Iris pigment epithelial cell (primary cell): Measurements from ENCODE around the gene SPATA3.
"Not testable (repeated sequence)": the region's sequence is repeated elsewhere in the genome, so short reads cannot be mapped to it uniquely, and the experiment has no call there.

ENCODE experiments used
- DNase-seq: peaks from one replicate; pipeline ENCODE4 v3.0.0-alpha.2; 2011; ENCODE audit warnings: low read depth

SPATA3 gene

DNA sequence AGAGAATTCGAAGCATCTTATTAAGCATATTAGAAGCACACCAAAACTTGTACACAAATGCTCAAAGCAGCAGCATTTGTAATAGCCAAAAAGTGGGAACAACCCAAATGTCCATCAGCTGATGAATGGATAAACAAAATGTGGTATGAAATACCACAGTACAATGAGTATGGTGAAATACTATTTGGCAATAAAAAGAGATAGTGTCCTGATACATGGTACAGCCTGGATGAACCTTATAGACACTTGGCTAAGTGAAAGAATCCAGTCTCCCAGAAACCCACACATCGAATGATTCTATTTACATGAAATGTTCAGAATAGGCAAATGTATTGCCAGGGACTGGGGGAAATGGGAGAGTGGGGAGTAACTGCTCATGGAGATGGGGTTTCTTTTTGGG lies 3.0 kb downstream of the SPATA3 start:
- peak; percentile 26 for DNase-seq

DNA sequence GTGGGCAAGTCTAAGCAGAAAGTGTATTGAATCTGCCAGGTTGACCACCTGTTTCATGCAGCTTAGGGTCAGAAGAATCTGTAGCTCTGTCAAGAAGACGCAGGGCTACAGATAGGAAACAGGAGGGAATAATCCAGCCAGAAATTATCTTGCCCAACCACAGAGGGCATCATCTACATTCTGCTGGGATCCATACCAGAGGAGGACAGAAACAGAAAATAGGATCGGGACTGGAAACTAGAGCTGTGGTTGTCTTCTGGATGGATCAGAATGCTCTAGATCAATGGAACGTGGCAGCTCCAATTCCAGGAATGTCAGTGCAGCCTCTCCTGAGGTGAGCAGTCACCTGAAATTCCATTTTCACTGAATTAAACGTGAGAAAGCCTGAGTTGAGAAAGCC lies 3.6 kb downstream of the SPATA3 start:
- no peak for DNase-seq

DNA sequence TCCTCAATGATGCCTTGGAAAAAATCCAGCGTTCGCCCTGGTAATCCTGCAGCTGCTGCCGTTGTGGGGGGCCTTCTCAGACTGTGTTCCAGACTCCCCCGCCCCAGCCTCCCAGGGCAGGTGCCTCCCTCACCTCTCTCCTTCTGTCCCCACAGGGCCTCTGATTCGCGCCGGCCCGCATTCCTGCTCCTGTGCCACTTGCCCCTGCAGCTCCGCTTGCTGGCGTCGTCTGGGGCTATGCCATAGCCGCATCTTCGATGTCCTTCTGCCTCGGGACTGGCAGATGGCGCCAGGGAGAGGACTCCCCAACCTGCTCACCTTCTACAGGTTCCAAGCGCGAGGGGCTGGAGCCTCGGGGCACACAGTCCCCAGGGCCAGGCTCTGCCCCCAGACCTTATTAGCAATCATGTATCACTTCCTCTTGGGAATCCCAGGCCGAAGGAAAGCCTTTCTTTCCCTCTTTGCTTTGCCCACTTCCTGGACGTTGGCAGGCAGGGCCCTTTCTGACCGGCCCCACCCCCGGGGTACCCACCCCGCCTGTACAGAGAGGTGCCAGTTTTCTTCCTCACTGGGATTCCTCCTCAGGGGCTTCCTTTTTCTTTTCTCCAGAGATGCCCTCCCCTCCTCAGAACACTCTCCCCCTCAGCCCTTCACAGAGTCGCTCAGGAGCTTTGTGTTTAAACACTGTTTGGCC lies 4.4 kb downstream of the SPATA3 start:
- DNase-seq = no peak

DNA sequence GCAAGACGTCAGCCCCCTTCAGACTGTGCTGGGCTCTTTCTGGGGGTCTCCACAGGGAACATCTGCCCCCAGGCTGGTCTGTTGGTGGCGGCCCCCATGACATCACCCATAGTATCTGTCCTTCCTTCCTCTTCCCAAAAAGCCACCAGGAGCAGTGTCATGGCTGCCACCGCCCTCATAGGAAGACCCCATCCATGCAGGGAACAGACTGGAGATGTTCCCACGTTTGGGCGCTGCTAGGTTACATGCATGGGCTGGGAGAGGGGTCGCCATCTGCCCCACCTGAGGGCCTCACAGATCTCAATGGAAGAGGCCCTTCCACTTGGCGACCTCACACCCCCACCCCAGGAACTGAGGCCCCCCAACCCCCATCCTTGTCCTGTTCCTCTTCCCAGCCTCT lies 5.1 kb downstream of the SPATA3 start:
- no peak for DNase-seq

DNA sequence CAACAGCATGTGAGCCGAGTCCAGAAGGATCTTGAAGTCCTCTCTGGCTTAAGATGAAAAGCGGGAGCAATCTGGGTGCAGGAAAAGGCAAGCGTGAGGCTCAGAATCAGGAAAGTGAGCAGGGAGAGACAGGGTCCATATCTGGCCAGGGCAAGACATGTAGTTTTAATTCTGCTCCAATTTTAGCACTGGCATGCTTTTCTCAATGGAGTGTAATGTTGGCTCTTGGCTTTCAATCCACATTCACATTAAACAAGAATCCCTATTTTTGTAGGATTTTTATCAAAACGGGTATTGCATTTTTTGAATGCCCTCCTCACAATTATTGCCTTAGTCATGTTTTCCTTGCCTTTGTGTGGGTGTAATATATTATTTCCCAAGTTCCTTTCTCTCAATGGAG lies 6.0 kb downstream of the SPATA3 start:
- no peak for DNase-seq

DNA sequence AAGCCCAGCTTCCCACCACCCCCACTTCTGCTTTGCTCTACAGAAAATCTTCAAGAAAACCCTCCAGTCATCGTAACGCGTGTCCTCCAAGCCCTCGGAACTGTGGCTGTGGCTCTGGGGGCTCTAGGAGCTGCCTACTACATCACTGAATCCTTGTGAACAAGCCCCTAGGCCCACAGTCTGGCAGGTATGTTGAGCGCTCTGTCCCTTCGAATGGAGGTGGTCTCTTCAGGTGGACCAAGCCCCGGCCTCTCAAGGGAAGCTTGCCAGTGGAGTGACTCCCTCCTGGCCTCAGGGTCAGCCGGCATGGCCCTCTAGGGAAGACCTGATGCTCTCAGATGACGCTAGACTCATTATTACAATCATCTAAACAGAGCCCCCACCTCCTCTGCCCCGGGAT lies 6.7 kb downstream of the SPATA3 start:
- DNase-seq = no peak

DNA sequence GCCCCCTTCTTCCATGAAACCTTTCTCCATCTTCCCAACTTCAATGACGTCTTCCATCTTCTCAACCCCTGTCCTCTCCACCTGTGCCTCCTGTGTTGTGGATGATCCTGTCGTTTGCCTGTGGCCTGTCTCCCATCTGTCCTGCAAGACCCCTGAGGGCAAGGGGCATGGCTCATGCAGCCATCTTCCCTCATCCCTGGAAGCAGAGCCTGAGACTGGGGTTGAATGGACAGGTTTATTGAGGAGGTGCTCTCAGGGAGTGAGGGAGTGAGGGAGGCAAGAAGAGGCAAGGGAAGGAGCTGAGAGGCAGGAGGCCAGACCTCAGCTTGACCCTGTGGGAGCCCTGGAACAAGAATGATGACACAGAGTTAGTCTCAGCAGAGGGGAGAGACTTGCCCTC lies 7.3 kb downstream of the SPATA3 start:
- DNase-seq = no peak

DNA sequence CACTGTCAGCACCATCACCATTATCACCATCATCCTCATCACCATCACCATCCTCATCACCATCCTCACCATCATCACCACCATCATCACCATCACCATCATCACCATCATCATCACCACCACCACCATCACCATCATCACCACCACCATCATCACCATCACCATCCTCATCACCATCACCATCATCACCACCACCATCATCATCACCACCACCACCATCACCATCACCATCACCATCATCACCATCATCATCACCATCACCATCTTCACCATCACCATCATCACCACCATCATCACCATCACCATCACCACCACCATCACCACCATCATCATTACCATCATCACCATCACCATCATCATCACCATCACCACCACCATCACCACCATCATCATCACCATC lies 9.0 kb downstream of the SPATA3 start:
- DNase-seq = not testable (repeated sequence)

DNA sequence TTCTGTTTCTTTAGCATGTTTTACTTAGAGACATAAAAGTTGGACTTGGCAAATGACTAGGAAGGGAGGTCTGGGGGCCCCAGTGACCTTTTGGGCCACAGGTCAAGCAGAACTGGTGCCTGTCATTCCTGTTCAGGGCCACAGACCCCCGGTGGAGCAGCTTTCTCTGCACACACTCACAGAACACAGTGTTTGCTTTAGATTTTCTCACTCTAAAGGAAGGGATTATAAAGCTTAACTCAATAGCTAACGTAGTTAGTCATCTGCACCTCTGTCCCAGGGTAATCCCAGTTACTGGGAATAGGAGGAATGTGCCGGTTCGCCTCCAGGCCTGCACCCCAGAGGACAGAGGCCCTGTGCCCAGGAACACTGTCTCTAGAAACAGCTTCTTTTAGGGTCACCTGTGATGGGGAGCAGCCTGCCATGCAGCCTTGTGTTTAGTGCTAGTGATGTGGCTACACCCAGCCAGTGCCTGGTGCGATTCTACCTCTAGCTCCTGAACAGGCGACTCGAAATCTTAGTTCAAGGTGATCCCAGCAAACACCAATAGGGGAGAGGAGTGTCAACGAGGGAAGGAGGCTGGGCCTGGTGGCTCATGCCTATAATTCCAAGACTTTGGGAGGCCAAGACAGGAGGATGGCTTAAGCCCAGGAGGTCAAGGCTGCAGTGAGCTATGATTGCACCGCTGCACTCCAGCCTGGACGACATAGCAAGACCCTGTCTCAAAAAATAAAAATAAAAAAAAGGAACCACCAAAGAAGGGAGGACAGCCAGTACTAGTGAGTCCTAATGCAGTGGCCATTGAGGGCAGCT lies 11.6 kb downstream of the SPATA3 start:
- DNase-seq = peak; percentile 29

DNA sequence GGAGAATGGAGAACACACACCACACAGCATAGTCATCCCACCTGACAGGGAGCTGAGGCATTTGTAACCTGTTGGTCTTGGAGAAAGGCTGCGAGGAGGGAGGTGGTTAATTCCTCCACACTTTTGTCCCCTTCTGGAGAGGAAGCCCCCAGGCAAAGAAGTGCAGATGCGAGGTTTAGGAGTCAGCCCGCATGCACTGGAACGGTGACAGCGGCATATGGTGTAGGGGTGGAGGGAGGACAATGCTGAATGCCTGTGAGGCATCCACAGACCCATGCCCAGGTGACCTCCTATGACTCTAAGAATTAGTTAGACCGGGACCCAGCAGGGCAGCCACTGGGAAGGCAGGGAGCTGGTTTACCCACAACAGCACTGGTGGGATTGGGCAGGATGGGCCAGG lies 12.2 kb downstream of the SPATA3 start:
- no peak for DNase-seq

DNA sequence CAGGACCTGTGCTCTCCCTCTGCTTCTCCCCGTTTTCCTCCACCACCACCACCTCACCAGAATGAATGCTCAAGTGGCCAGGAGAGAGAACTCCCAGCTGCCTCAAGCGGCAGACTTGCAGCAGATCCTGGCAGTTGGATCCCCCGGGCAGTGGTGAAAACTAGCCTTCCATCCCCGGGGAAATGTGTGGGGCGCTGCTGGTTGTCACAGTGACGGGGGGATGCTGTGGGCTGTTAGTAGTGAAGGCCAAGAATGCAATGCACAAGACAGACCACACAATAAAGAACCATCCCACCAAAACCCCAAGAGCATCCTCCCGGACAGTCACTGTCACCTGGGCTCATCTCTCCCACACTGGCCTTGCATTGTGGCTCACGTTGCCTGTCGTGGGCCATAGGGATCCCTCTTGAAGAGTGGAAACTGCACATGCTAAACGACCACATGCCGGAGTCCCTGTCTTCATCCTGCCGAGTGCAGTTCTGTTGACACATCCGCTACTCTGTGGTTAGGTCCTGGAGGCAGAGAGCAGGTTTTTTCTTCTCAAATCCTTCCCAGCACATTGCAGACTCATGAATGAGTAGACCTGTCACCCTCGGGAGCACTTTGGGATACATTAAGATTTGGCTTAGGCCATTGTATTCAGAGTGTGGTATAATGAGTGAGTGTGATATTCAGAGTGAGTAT lies 13.5 kb downstream of the SPATA3 start:
- DNase-seq = no peak

DNA sequence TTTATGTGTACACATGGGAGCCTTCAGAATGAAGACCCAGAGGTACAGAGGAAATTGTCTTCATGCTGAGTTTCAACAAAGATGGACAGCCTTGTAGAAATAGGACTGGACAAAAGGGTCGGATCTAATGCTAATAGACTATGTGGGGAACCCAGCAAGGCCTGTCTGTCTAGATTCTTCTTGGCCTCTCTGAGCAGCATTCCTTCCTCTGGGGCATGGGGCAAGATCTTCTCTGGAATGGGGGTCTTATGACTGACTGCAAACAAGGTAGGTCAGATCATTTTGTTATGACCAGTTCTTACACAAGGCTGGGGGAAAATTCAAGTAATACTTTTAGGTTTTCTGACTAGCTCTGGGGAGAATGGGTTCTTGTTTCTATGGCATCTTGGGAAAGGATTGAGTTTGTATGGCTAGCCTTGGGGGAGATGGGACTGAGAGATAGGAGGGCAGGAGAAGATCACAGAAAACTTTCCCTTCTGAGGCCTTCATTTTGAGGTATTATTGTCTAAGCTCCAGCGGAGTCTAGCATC lies 14.3 kb downstream of the SPATA3 start:
- no peak for DNase-seq

DNA sequence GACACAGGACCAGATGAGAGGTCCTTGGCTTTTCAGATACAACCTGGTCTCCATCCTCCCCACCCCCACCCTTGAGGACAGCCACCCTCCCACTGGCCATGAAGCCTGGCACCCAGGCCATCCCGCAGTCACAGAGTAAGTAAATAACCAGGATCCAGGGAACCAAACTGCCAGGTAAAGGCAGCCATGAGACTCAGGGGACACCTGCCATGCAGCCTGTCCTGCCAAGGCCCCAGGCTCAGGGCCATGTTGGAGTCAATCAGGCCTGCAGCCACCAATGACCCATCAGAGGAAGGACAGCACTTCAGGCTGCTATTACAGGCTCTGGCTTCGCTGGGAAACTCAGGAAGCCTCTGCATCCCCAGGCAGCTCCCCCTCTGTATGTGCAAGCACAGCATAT lies 15.6 kb downstream of the SPATA3 start:
- DNase-seq = no peak

DNA sequence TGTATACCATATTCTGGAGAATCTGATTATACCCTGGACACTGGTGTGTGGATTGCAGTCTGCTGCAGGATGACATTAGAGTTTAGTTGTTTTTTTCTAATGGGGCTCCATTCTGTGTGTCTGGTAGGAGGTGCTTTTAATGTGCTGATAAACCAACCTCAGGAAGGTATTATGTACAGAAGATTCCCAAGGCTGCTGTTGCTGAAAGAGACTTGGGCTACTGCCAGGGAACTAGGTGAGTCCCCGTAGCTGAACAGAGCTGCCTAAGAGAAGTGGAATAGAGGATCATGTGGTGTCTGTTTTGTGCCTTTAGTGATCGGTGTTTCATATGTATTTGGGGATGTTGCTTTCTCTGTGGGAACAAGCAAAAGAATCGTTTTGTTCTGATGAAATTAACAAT lies 16.5 kb downstream of the SPATA3 start:
- no peak for DNase-seq

DNA sequence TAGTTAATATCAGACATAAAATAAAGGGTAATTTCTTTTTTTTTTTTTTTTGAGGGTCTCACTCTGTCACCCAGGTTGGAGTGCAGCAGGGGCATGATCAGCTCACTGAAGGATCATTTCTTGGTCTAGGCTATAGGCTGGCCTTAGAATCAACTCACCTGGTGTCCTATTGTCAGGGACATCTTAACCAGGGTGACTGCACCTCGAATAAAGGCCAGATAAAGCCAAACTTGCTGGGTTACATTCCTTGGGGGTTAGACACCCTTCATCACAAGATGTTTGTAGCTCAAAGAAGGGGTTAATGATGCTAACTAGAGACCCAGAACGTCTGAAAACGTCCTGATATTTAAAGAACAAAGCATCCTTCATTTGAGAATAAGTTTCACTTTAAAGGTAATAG lies 17.9 kb downstream of the SPATA3 start:
- no peak for DNase-seq

DNA sequence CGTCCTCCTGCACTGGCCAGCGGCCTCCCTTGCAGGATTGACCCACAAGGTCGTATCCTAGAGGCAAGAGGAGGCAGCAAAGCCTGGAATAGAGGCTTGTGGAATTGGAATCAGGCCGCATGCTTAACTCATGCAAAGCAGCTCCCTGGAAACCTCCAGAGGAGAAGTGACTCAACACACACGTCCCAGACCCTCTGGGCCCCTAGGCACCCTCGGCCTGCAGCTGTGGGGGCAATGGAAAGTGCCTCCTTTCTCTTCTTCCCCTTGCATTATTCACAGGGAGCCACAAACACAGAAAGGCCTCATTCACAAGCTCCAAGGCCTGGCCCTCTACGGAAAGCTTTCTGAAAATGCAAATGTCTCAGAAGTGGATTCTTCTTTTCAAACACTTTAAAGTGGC lies 19.6 kb downstream of the SPATA3 start:
- no peak for DNase-seq

DNA sequence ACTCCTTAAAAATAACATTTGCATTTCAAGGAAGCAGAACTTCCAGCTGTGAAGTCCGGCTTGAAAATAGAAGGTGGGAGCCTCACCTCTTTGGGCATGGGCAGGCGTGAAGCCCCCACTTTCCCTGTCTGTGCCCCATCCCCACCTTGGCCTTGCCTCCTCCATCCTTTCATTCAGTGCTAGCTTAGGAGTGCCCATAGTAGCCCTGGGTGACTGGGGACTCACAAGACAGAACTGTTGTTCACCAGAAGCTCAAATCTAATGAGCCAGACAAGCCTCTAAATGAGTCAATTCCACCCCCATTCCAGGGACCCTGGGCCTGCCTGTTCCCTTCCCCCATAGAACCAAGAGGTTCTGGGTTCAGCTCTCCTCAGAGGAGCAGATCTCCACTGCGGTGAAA lies 20.0 kb downstream of the SPATA3 start:
- no peak for DNase-seq

DNA sequence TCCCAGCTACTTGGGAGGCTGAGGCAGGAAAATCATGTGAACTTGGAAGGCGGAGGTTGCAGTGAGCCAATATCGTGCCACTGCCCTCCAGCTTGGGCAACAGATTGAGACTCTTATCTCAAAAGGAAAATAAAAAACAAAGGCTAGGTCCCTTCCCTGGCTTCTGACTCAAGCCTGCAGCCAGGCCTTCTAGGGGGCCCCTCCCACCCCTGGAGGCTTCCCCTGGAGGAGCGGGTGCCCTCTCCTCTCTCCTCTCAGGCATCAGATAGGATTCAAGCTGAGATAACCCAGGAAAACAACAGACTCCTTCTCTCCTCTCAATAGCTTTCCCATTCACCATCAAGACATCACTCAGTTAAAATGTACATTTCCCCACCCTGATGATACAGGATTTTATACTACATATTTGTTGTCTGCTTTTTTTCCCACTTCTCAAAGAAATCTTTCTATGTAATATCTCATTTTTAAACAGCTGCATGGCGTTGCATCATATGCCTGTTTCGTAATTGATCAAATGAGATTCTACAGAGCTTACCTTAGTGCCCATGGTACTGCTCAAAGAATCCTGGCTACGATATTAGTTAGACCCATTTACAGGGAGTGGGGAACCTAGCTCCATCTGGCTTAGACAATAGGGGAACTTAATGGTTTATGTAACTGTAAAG lies 20.8 kb downstream of the SPATA3 start:
- DNase-seq = peak; percentile 29

DNA sequence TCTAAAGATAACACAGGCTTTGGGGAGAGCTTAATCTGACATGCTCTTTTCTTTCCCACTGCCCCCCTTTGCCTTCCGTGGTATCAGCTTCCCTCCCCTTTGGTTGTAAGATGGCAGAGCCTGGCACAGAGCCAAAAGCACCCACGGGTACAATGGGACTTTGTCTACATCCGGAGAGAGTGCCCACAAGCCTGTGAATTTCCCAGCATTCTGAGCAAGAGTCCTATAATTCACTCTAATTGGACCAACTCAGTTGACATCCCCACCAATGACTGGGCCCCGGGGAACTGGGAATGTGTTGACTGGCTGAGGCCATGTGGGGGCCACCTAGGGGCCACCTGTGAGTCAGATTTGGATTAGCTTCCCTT lies 21.3 kb downstream of the SPATA3 start:
- DNase-seq = no peak

DNA sequence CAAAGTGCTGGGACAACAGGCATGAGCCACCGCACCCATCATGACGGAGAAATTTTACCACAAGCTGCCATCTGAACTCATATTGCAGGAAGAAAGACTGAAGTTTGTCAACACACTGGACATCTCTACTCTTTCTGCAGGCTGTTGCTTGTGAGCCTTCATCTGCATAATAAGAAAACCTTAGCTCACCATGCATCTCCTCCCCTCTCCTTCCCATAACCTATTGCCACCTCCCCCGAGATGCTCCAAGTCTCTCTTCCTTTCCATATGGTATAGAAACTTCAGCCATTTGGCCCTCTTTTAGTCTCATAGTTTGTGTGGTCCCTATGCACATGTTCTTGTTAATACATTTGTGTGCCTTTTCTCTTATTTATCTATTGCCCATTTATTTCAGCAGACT lies 22.3 kb downstream of the SPATA3 start:
- DNase-seq = no peak

DNA sequence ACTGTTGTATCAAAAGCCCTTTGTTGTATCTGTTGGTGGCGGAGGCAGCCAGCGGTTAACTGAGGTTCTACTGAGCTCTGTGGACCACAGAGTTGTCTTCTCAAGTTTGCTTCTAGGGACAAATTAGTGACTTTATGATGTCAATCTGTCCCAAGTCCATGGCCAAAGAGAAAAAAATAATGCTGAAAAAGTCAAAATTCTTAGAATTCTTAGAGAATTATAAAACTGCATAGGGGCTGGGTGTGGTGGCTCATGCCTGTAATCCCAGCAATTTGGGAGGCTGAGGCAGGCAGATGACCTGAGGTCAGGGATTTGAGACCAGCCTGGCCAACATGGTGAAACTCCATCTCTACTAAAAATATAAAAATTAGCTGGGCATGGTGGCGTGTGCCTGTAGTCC lies 29.1 kb downstream of the SPATA3 start:
- not testable (repeated sequence) for DNase-seq

DNA sequence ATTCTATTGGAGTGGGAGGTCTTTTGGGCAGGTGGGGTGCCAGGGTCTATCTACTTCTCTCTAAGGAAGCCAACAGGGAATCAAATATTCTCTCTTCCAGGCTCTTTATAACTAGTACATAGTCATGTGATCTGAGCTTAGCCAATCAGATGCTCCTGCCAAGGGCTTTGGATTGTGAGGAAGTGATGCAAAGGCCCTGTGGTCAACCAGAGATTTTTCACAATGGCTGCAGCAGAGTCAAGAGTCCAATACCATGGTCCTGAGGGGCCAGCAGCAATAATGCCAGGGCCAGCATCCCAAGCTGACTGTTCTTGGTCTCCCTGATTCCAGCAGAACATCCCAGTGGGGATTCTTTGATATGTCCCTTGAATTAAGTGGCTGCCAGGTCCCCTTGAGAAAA lies 33.0 kb downstream of the SPATA3 start:
- no peak for DNase-seq

DNA sequence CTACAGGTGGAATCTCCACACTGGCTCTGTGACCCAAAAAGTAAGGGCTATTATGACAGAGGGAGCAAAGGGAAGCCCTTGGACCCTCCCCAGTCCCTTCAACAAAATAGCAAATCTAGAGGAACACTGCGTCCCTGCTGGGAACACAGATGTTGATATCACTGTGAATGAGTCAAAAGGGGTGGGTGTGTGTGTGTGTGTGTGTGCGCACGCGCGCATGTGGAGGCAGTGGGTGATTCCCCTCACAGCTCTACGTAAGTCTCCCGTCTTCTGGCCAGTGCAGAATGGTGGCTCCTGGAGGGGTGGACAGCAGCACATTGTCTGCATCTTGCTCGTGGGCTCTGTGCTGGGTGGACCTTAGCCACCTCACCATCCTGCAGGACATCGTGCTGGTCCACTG lies 33.6 kb downstream of the SPATA3 start:
- DNase-seq = no peak
